ENCODE results near the gene LRRN2. TPM values are rescaled to one million over a fixed set of nuclear protein-coding genes. Genes with fewer than 3 reads are reported as not detected.

The LRRN2 gene
- total RNA-seq, 1 experiment from 2014 or later = 5.0 TPM

DNA sequence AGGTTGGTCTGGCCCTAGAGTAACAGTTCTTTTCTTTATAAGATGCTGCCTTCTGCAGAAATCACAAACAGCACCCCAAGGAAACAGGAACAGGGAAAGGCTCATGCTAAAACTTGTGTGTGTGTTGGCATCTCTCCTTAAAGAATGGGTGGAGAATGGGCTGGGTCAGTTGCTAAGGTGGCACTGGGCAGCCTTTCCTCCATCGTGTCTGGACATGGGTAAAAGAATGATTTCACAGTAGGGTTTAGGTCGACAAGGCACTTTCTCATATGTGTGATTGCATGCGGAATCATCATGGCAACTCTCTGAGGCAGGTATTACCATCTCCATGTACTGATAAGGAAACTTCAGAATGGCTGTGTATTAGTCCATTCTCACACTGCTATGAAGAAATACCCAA lies 40.3 kb downstream of the LRRN2 start:
- intact Hi-C loops (cut with micrococcal nuclease) = no loop called here
- peaks cover 10% of the 10 kb centered on the region for H3K4me1 ChIP-seq (ENCODE audit: insufficient read depth, low read length)
- H3K4me3 ChIP-seq (ENCODE audit: low read length) = no peak overlapping the region
- no peak for DNase-seq
- no peaks in the 10 kb centered on the region for H3K9me2 ChIP-seq (replicated peaks; ENCODE audit: low read length)
- H4K20me1 ChIP-seq (ENCODE audit: low read length) = no peaks in the 10 kb centered on the region
- H3K27me3 ChIP-seq (ENCODE audit: low read length) = no peaks in the 10 kb centered on the region
- H2AFZ ChIP-seq (ENCODE audit: low read length) = no peak overlapping the region
- H3F3A ChIP-seq (ENCODE audit: low read length, unreplicated experiment) = no peaks in the 10 kb centered on the region
- H3K9ac ChIP-seq (ENCODE audit: low read length) = no peak overlapping the region
- no peak for TF ChIP-seq EZH2phosphoT487 (IDR thresholded peaks at IDR 0.05; ENCODE audit: borderline replicate concordance, low read length)
- no peak for TF ChIP-seq EZH2 (IDR thresholded peaks at IDR 0.05; ENCODE audit: low read length, unreplicated experiment)
- TF ChIP-seq CTCF (conservative IDR thresholded peaks at IDR 0.05; ENCODE audit: low read depth, low read length) = no peak
- no peak overlapping the region for H3K27ac ChIP-seq (ENCODE audit: low read length)
- no peaks in the 10 kb centered on the region for H3K79me2 ChIP-seq (ENCODE audit: low read length)
- no peak for ATAC-seq
- POLR2A ChIA-PET (ENCODE audit: unreplicated experiment) = no interaction called here
- H3K36me3 ChIP-seq (ENCODE audit: low read depth, low read length) = no peaks in the 10 kb centered on the region
- H3K4me2 ChIP-seq (ENCODE audit: low read length) = no peak overlapping the region
- no TSS peak for BruUV-seq (replicated peaks)
- H3K9me3 ChIP-seq (ENCODE audit: low read length) = no peaks in the 10 kb centered on the region
- CTCF ChIA-PET = no interaction called here

DNA sequence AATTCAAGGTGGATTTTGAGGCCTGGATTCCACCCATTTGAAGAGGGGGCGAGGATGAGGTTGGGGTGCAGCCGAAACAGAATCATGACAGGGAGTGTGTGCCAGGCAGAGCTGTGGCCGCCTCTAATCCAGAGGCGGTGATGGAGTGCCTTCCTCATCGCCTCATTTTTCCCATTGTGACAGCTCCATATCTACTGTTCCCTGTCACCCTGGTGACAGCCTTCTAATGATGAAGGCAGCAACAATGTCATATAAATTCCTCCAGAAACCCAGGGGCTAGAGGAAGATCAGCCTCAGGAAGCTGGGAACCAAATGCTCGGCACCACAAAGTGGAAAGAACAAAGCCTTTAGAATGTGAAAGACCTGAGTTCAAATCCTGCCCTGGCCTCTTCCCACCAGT lies 42.0 kb downstream of the LRRN2 start:
- ChIA-PET CTCF (no interaction called here), POLR2A (ENCODE audit: unreplicated experiment) (no interaction called here)
- peaks cover 10% of the 10 kb centered on the region for H3K4me1 ChIP-seq (ENCODE audit: insufficient read depth, low read length)
- H3F3A ChIP-seq (ENCODE audit: low read length, unreplicated experiment) = no peaks in the 10 kb centered on the region
- H3K27ac ChIP-seq (ENCODE audit: low read length) = no peak overlapping the region
- TF ChIP-seq EZH2phosphoT487 (IDR thresholded peaks at IDR 0.05; ENCODE audit: borderline replicate concordance, low read length) = no peak
- H3K36me3 ChIP-seq (ENCODE audit: low read depth, low read length) = no peaks in the 10 kb centered on the region
- no peak overlapping the region for H3K9ac ChIP-seq (ENCODE audit: low read length)
- no peak overlapping the region for H2AFZ ChIP-seq (ENCODE audit: low read length)
- no peaks in the 10 kb centered on the region for H4K20me1 ChIP-seq (ENCODE audit: low read length)
- no peaks in the 10 kb centered on the region for H3K27me3 ChIP-seq (ENCODE audit: low read length)
- DNase-seq = no peak
- H3K4me2 ChIP-seq (ENCODE audit: low read length) = no peak overlapping the region
- H3K79me2 ChIP-seq (ENCODE audit: low read length) = no peaks in the 10 kb centered on the region
- no peaks in the 10 kb centered on the region for H3K9me2 ChIP-seq (replicated peaks; ENCODE audit: low read length)
- H3K4me3 ChIP-seq (ENCODE audit: low read length) = no peak overlapping the region
- no TSS peak for BruUV-seq (replicated peaks)
- intact Hi-C loops (cut with micrococcal nuclease) = no loop called here
- no peak for ATAC-seq
- H3K9me3 ChIP-seq (ENCODE audit: low read length) = no peaks in the 10 kb centered on the region

- H2AFZ ChIP-seq (ENCODE audit: low read length) = no peak overlapping the region
- H4K20me1 ChIP-seq (ENCODE audit: low read length) = no peaks in the 10 kb centered on the region
- H3K36me3 ChIP-seq (ENCODE audit: low read depth, low read length) = no peaks in the 10 kb centered on the region
- no peak overlapping the region for H3K27ac ChIP-seq (ENCODE audit: low read length)
- ATAC-seq (no peak), DNase-seq (no peak)
- no peaks in the 10 kb centered on the region for H3F3A ChIP-seq (ENCODE audit: low read length, unreplicated experiment)
- H3K79me2 ChIP-seq (ENCODE audit: low read length) = no peaks in the 10 kb centered on the region
- intact Hi-C loops (cut with micrococcal nuclease) = no loop called here
- ChIA-PET CTCF (interaction anchor here (2.8 kb wide), 1 partner anchor 165 kb away, joined by 7 read pairs; no protein-coding TSS in a partner anchor), POLR2A (ENCODE audit: unreplicated experiment) (no interaction called here)
- H3K27me3 ChIP-seq (ENCODE audit: low read length) = no peaks in the 10 kb centered on the region
- no peak for TF ChIP-seq EZH2 (IDR thresholded peaks at IDR 0.05; ENCODE audit: low read length, unreplicated experiment)
- no peak for TF ChIP-seq CTCF (conservative IDR thresholded peaks at IDR 0.05; ENCODE audit: low read depth, low read length)
- TF ChIP-seq EZH2phosphoT487 (IDR thresholded peaks at IDR 0.05; ENCODE audit: borderline replicate concordance, low read length) = no peak
- H3K9ac ChIP-seq (ENCODE audit: low read length) = no peak overlapping the region
- no peaks in the 10 kb centered on the region for H3K9me2 ChIP-seq (replicated peaks; ENCODE audit: low read length)
- no peak overlapping the region for H3K4me3 ChIP-seq (ENCODE audit: low read length)
- no peaks in the 10 kb centered on the region for H3K9me3 ChIP-seq (ENCODE audit: low read length)
- no TSS peak for BruUV-seq (replicated peaks)
- no peak overlapping the region for H3K4me2 ChIP-seq (ENCODE audit: low read length)
- H3K4me1 ChIP-seq (ENCODE audit: insufficient read depth, low read length) = peaks cover 4% of the 10 kb centered on the region
Observed at GRCh38 chr1:204641936-204642335, 43.6 kb downstream of the LRRN2 start.
